ENCODE results near the gene BCAS3.

- TF ChIP-seq CTCF (IDR thresholded peaks at IDR 0.05; ENCODE audit: insufficient read depth, low read depth, low read length) = no peak
- no peak for TF ChIP-seq EZH2 (IDR thresholded peaks at IDR 0.05; ENCODE audit: insufficient read depth, low read length)
Observed at GRCh38 chr17:61260071-61260797, 582.6 kb downstream of the BCAS3 start.
